Esophagus squamous epithelium (tissue), 4 donors: ENCODE data around the gene RALBP1.

Experiments used
- POLR2A ChIP-seq, 4 donors: fragments of 450-650 bp; IDR thresholded peaks; one replicate each; pipeline ENCODE4 v1.6.1; 2017; ENCODE audit warnings: antibody characterized with exemption in 4 of 4, mild to moderate bottlenecking in 4 of 4, moderate library complexity in 3 of 4
- TF ChIP-seq, protein P1 (sequence below), 6 experiments: fragments of 450-650 bp in 4 of 6; fragments of 200-600 bp in 2 of 6; sonication (generic) in 2 of 6; IDR thresholded peaks; one replicate each; pipeline ENCODE4 v1.5.1; 2016 to 2019; ENCODE audit warnings: antibody characterized with exemption in 6 of 6, mild to moderate bottlenecking in 4 of 6, moderate library complexity in 4 of 6

DNA sequence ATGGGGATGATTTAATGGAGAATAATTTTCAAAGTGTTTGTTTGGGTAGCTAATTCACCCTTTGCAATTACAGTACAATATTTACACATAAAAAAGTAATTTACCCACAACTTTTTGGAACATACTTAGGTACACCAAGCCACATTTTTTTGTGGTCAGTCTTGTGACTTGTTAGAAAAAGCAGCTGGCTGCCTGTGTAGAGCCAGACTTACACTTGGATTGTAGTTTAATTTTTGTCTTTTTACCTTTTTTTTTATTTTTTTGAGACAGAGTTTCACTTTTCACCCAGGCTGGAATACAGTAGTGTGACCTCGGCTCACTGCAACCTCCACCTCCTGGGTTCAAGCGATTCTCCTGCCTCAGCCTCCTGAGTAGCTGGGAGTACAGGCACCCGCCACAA lies 45.4 kb downstream of the RALBP1 start:
- TF ChIP-seq POLR2A (IDR thresholded peaks at IDR 0.05): no peak
- TF ChIP-seq, protein P1, sequence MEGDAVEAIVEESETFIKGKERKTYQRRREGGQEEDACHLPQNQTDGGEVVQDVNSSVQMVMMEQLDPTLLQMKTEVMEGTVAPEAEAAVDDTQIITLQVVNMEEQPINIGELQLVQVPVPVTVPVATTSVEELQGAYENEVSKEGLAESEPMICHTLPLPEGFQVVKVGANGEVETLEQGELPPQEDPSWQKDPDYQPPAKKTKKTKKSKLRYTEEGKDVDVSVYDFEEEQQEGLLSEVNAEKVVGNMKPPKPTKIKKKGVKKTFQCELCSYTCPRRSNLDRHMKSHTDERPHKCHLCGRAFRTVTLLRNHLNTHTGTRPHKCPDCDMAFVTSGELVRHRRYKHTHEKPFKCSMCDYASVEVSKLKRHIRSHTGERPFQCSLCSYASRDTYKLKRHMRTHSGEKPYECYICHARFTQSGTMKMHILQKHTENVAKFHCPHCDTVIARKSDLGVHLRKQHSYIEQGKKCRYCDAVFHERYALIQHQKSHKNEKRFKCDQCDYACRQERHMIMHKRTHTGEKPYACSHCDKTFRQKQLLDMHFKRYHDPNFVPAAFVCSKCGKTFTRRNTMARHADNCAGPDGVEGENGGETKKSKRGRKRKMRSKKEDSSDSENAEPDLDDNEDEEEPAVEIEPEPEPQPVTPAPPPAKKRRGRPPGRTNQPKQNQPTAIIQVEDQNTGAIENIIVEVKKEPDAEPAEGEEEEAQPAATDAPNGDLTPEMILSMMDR (IDR thresholded peaks at IDR 0.05): no peak
